HL-60/S4 (cell line): ENCODE data around the gene PLXNC1.

ENCODE experiments used
- in situ Hi-C: fragments of 300-500 bp; cut with MboI; formaldehyde crosslinking; loops from 2 replicates; pipeline ENCODE4 v1.14.3; 2022; ENCODE audit warnings: low sequenced_read_pairs

The PLXNC1 gene

GRCh38 chr12:94326234-94326633 is 177.9 kb downstream of the PLXNC1 start:
- in situ Hi-C loops: no loop called here

- in situ Hi-C loops: no loop called here
Observed at GRCh38 chr12:94326727-94327126, 178.3 kb downstream of the PLXNC1 start.

- in situ Hi-C loops: no loop called here
Observed at GRCh38 chr12:94327809-94328208, 179.4 kb downstream of the PLXNC1 start.

- in situ Hi-C loops: no loop called here
Observed at GRCh38 chr12:94329366-94329765, 181.0 kb downstream of the PLXNC1 start.

- in situ Hi-C loops: no loop called here
Observed at GRCh38 chr12:94333396-94333795, 185.0 kb downstream of the PLXNC1 start.

GRCh38 chr12:94336211-94336925 is 188.0 kb downstream of the PLXNC1 start:
- in situ Hi-C loops: no loop called here

GRCh38 chr12:94338006-94338794 is 189.8 kb downstream of the PLXNC1 start:
- in situ Hi-C loops: no loop called here

- in situ Hi-C loops: no loop called here
Observed at GRCh38 chr12:94340573-94340972, 192.2 kb downstream of the PLXNC1 start.

- in situ Hi-C loops: no loop called here
Observed at GRCh38 chr12:94353130-94353529, 204.8 kb downstream of the PLXNC1 start.
